ENCODE measurements around the gene CDC42BPG.

Gene CDC42BPG

DNA sequence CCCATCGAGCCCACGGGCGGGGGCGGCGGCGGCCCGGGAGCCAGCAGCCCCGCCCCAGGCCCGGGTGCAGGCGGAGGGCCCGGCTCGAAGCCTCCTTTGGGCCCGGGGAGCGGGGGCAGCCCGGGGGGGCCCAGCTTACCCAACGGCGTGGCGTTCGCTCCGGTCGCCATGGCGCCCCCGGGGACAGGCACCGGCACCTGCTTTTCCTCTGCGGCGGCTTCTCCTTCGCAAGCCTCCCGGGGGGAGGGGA lies 66.3 kb downstream of the CDC42BPG start:
- H3K4me3 ChIP-seq (ENCODE audit: low read length), result peak overlapping the region; percentile 77
- no peaks in the 10 kb centered on the region for H3K27me3 ChIP-seq (ENCODE audit: control insufficient read depth, low read length)
- H3K9me3 ChIP-seq (ENCODE audit: control insufficient read depth, insufficient read depth, low read length), result no peaks in the 10 kb centered on the region
- H4K20me1 ChIP-seq (ENCODE audit: control insufficient read depth, insufficient read depth, low read depth, low read length), result peaks cover 32% of the 10 kb centered on the region
- H3K4me1 ChIP-seq (ENCODE audit: control insufficient read depth, low read length), result peaks cover 72% of the 10 kb centered on the region
- peaks cover 58% of the 10 kb centered on the region for H3F3A ChIP-seq (ENCODE audit: control insufficient read depth, insufficient read depth)
- H3K79me2 ChIP-seq (ENCODE audit: control insufficient read depth, low read length), result peaks cover 60% of the 10 kb centered on the region
- peaks cover 59% of the 10 kb centered on the region for H3K36me3 ChIP-seq (ENCODE audit: control insufficient read depth, low read length)
- TF ChIP-seq EZH2phosphoT487 (IDR thresholded peaks at IDR 0.05; ENCODE audit: borderline replicate concordance, low read length) (no peak), CTCF (IDR thresholded peaks at IDR 0.05; ENCODE audit: low read depth, low read length, poor library complexity, severe bottlenecking) (no peak)
- H3K4me2 ChIP-seq (ENCODE audit: low read length), result peak overlapping the region; percentile 50
- no peaks in the 10 kb centered on the region for H3K9me2 ChIP-seq (replicated peaks; ENCODE audit: control insufficient read depth, low read length)
- peak overlapping the region; percentile 92 for H3K27ac ChIP-seq (ENCODE audit: low read depth, low read length)

- H3K4me2 ChIP-seq (ENCODE audit: low read length), result peak overlapping the region; percentile 85
- H3K27ac ChIP-seq (ENCODE audit: low read depth, low read length), result peak overlapping the region; percentile 92
- peaks cover 32% of the 10 kb centered on the region for H4K20me1 ChIP-seq (ENCODE audit: control insufficient read depth, insufficient read depth, low read depth, low read length)
- peaks cover 63% of the 10 kb centered on the region for H3F3A ChIP-seq (ENCODE audit: control insufficient read depth, insufficient read depth)
- no peaks in the 10 kb centered on the region for H3K9me3 ChIP-seq (ENCODE audit: control insufficient read depth, insufficient read depth, low read length)
- no peak for TF ChIP-seq CTCF (IDR thresholded peaks at IDR 0.05; ENCODE audit: low read depth, low read length, poor library complexity, severe bottlenecking)
- peaks cover 72% of the 10 kb centered on the region for H3K4me1 ChIP-seq (ENCODE audit: control insufficient read depth, low read length)
- no peaks in the 10 kb centered on the region for H3K27me3 ChIP-seq (ENCODE audit: control insufficient read depth, low read length)
- peak overlapping the region; percentile 96 for H3K4me3 ChIP-seq (ENCODE audit: low read length)
- peaks cover 65% of the 10 kb centered on the region for H3K79me2 ChIP-seq (ENCODE audit: control insufficient read depth, low read length)
- peaks cover 65% of the 10 kb centered on the region for H3K36me3 ChIP-seq (ENCODE audit: control insufficient read depth, low read length)
- H3K9me2 ChIP-seq (replicated peaks; ENCODE audit: control insufficient read depth, low read length), result no peaks in the 10 kb centered on the region
These were observed 66.8 kb downstream of the CDC42BPG start for GRCh38 chr11:64777449-64778222.

GRCh38 chr11:64776875-64777274 lies 67.6 kb downstream of the CDC42BPG start:
- Histone ChIP-seq H3F3A (ENCODE audit: control insufficient read depth, insufficient read depth) (peaks cover 67% of the 10 kb centered on the region), H3K4me3 (ENCODE audit: low read length) (peak overlapping the region; percentile 96), H3K36me3 (ENCODE audit: control insufficient read depth, low read length) (peaks cover 72% of the 10 kb centered on the region), H3K9me2 (replicated peaks; ENCODE audit: control insufficient read depth, low read length) (no peaks in the 10 kb centered on the region), H3K27ac (ENCODE audit: low read depth, low read length) (peak overlapping the region; percentile 86), H3K27me3 (ENCODE audit: control insufficient read depth, low read length) (no peaks in the 10 kb centered on the region), H3K79me2 (ENCODE audit: control insufficient read depth, low read length) (peaks cover 73% of the 10 kb centered on the region), H4K20me1 (ENCODE audit: control insufficient read depth, insufficient read depth, low read depth, low read length) (peaks cover 34% of the 10 kb centered on the region), H3K9me3 (ENCODE audit: control insufficient read depth, insufficient read depth, low read length) (no peaks in the 10 kb centered on the region), H3K4me1 (ENCODE audit: control insufficient read depth, low read length) (peaks cover 72% of the 10 kb centered on the region), H3K4me2 (ENCODE audit: low read length) (peak overlapping the region; percentile 85)
- TF ChIP-seq EZH2phosphoT487 (IDR thresholded peaks at IDR 0.05; ENCODE audit: borderline replicate concordance, low read length), result no peak
- TF ChIP-seq CTCF (IDR thresholded peaks at IDR 0.05; ENCODE audit: low read depth, low read length, poor library complexity, severe bottlenecking), result no peak
